ENCODE measurements around the gene LRP2. TPM values are rescaled to one million over a fixed set of nuclear protein-coding genes. Genes with fewer than 3 reads are reported as not detected.
"Not testable (repeated sequence)": the region's sequence is repeated elsewhere in the genome, so short reads cannot be mapped to it uniquely, and the experiment has no call there.

Gene LRP2
- total RNA-seq, 1 experiment from 2014 or later, result not detected

DNA sequence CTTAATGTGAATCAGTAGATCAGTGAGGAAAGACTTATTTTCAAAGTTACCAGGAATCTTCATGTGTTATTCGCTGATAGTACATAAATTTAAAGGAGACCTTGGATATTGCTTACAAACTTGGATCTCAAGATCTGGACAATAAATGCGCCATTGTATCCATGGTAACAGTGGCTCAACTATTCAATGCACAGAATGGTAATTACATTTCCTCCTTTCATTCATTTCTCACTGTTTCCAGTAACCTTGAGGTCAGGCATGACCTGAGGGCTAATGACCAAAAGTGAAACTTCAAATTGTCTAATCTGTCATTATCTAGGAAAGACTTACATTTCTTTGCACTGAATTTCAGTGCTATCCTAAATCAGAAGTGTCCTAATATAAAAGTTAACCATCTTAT is 8.1 kb downstream of the LRP2 start:
- in situ Hi-C loops (cut with HindIII; ENCODE audit: low pct_unique_long_range_greater_than_20kb, low sequenced_read_pairs), result no loop called here

GRCh38 chr2:169351725-169352124 is 10.6 kb downstream of the LRP2 start:
- no peak for DNase-seq (ENCODE audit: low read depth)
- in situ Hi-C loops (cut with HindIII; ENCODE audit: low pct_unique_long_range_greater_than_20kb, low sequenced_read_pairs), result no loop called here

More for the DNA sequence above, 8.1 kb downstream of the LRP2 start:
- no peak for DNase-seq (ENCODE audit: low read depth)

DNA sequence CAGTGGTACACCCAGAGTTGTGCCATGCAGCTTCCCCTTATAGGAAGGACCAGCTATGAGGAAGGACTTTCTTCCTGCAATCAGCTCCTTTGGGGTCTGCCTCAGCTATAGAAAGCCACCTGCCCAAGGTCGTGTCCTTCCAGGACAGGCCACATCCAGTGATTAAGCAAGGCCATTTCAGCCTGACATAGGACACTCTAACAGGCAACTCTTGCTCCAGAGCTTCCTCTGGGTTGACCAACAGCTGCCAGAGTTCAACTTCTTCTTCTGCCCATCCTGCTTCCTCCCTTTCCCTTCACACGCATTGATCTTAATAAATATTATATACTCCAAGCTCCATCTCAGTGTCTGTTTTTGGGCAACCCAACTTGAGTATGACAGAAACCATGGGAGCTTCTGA is 12.8 kb downstream of the LRP2 start:
- in situ Hi-C loops (cut with HindIII; ENCODE audit: low pct_unique_long_range_greater_than_20kb, low sequenced_read_pairs), result no loop called here

DNA sequence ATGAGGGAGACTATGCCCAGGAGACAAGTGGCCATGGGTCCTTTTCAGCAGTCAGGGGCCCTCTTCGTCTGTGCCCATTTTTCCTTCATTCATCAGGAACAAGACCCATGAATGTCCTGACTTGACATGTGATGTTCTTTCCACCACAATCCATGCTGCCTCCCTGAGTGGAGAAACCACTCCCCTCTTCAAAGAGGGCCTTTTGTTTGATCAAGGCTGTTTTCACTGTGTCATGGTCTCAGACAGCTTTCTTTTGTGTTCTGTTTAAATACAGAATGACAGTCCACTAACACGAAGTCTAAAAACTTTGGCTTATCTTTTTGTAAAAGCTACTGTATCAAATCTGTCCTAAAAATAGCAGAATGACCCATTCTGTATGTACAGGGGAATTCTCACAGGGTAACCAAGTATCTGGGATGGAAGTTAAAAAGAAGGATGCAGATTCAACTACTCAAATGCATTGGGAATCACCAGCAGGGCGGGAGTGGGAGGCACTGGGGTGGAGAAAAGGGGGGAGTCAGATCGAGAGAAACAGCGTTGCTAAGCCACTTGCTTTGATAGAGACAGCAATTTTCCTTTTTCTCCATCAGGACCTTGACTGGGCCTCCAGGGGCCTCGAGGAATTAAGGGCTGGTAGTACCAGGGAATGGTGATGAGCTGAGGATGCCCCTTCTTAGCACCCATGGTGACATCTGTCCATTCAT is 13.9 kb downstream of the LRP2 start:
- in situ Hi-C loops (cut with HindIII; ENCODE audit: low pct_unique_long_range_greater_than_20kb, low sequenced_read_pairs), result no loop called here
- no peak for DNase-seq (ENCODE audit: low read depth)

More for the DNA sequence above, 12.8 kb downstream of the LRP2 start:
- DNase-seq (ENCODE audit: low read depth), result no peak

GRCh38 chr2:169345486-169346437 is 16.6 kb downstream of the LRP2 start:
- no peak for DNase-seq (ENCODE audit: low read depth)
- in situ Hi-C loops (cut with HindIII; ENCODE audit: low pct_unique_long_range_greater_than_20kb, low sequenced_read_pairs), result no loop called here

DNA sequence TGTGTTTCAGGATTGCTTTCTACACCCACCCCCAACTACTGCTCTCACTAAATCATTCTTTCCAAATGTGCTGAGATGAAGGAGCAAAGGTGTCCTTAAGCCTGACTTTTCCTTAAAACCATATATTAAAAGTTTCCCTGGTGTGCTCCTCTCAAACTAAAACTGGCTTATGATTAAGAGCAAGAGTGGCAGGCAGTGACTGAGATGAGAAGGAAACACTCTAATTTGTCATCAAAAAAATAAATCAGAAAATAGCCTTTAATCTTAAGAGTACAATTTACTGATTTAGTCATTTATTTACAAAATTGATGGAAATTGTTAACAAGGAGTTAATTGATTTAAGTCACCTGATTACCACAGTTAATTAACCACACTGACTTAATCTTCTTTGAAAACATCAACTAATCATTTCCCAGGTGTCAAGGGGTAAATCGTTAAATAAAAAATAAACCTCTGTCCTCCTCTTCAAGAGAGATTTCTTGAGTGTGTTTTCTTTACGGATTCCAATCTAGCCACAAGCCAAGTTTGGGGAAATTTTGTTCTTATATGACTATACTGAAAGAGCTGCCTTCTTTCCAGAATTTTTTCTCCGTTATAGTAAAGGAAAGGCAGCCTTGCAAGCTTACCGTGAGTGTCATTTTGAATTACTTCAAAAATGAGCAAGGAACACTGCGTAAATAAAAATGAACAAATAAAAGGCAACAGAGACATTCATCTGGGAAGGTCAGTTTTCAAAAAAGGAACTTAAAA is 17.4 kb downstream of the LRP2 start:
- DNase-seq (ENCODE audit: low read depth), result no peak
- in situ Hi-C loops (cut with HindIII; ENCODE audit: low pct_unique_long_range_greater_than_20kb, low sequenced_read_pairs), result no loop called here

DNA sequence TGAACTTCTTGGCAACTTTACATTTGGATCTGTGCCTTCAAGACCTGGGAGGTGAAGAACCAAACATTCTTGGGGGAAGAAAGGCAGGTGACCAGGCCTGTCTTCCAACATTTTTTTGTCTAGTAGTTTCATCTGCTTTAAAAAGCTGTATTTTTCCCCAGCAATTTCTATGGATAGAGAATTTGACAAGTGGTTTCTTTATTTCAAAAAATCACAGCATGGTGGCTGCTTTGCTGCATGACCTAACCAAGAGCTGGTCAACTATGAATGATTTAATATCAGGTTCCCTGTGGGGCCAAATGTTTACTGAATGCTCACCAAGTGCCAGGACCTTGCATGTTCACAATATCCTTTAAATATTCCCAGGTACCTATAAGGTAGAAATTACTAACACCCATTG is 19.1 kb downstream of the LRP2 start:
- in situ Hi-C loops (cut with HindIII; ENCODE audit: low pct_unique_long_range_greater_than_20kb, low sequenced_read_pairs), result no loop called here
- no peak for DNase-seq (ENCODE audit: low read depth)

DNA sequence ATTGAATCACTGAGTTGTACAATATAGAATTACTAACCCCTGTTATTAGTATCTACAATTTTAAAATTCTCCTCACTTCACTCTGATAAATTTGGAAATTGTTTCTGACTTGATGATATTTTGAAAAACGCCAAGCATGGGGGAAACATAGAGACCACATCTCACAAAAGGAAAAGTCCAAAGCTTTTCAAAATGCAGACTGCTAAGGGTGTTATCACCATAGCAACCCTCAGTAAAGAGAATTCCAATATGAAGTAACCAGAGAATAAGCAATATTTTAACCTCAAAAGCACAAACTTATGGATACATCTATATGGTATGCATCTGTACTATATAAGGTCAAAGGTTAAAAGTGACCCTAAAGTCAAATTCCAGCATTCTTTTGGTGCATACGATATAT is 22.7 kb downstream of the LRP2 start:
- in situ Hi-C loops (cut with HindIII; ENCODE audit: low pct_unique_long_range_greater_than_20kb, low sequenced_read_pairs), result no loop called here
- no peak for DNase-seq (ENCODE audit: low read depth)

DNA sequence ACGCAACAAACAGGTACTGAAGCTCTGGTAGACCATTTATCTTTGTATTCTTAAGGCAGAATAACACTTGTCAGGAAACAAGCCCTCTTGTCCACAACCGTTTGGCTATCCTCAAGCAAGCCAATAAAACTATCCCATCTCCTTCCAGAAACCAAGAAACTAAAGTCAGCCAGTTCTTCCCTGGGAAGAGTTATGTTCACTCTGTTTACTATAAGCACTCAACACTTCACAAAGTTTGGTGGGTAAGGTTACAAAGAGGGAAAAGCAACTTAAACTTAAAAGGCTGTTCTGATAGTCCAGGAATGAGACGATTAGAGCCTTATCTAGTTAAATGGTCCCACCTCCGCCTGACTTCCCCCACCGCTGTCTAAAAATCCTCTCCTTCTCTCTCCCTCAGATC is 25.6 kb downstream of the LRP2 start:
- no peak for DNase-seq (ENCODE audit: low read depth)
- in situ Hi-C loops (cut with HindIII; ENCODE audit: low pct_unique_long_range_greater_than_20kb, low sequenced_read_pairs), result no loop called here

GRCh38 chr2:169330555-169331198 is 31.7 kb downstream of the LRP2 start:
- in situ Hi-C loops (cut with HindIII; ENCODE audit: low pct_unique_long_range_greater_than_20kb, low sequenced_read_pairs), result no loop called here
- no peak for DNase-seq (ENCODE audit: low read depth)

DNA sequence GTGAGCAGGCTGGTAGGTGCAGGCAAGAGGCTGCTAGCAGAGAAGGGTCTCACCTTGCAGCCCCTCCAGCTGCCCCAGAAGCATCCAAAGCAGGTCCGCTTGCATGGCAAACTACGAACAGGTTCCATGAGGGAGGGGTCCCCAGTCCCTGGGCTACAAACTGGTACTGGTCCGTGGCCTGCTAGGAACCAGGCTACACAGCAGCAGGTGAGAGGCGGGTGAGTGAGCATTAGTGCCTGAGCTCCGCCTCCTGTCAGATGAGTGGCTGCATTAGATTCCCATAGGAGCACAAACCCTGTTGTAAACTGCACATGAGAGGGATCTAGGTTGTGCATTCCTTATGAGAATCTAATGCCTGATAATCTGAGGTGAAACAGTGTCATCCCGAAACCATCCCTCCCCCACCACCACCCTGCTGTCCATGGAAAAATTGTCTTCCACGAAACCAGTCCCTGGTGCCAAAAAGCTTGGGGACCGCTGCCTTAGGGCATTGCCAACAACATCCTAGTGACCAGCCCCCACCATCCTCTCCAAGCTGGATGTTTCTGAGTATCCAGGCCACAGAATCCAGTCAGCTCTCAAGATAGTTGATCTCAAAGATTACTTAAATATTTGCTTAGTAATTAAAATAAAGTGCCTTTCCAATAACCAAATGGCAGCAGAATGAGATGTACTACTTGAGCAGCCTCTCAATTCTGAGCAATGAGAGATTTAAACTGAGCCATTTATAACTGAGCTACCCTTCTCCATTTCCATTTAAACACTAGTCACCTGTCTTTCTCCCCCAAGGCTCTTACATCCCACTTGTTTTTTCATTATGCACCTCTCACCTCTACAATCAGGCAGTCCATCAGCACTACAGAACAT is 32.4 kb downstream of the LRP2 start:
- in situ Hi-C loops (cut with HindIII; ENCODE audit: low pct_unique_long_range_greater_than_20kb, low sequenced_read_pairs), result no loop called here
- DNase-seq (ENCODE audit: low read depth), result no peak

DNA sequence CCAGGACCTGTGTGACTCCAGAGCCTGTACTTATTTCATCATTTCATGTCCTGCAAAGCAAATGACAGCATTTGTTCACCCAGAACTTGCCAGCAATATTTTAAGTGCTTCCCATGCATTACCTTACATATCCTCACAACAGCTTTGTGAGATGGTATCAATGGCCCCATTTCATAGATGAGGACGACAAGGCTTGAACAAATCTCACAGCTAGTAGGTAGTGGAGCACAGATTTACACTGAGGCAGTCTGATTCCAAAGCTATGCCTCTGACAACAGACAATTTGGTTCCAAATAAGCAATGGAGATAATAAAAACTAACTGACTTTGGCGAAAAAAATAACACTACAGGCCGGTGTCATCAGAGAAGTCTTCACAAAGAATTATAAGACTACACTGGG is 33.5 kb downstream of the LRP2 start:
- DNase-seq (ENCODE audit: low read depth), result no peak
- in situ Hi-C loops (cut with HindIII; ENCODE audit: low pct_unique_long_range_greater_than_20kb, low sequenced_read_pairs), result no loop called here

- in situ Hi-C loops (cut with HindIII; ENCODE audit: low pct_unique_long_range_greater_than_20kb, low sequenced_read_pairs); DNase-seq (ENCODE audit: low read depth): not testable (repeated sequence)
Measured at GRCh38 chr2:169327837-169328236, 34.5 kb downstream of the LRP2 start.

GRCh38 chr2:169325886-169326285 is 36.4 kb downstream of the LRP2 start:
- DNase-seq (ENCODE audit: low read depth); in situ Hi-C loops (cut with HindIII; ENCODE audit: low pct_unique_long_range_greater_than_20kb, low sequenced_read_pairs): not testable (repeated sequence)

GRCh38 chr2:169324581-169325260 is 37.6 kb downstream of the LRP2 start:
- in situ Hi-C loops (cut with HindIII; ENCODE audit: low pct_unique_long_range_greater_than_20kb, low sequenced_read_pairs), result no loop called here
- DNase-seq (ENCODE audit: low read depth), result no peak

- DNase-seq (ENCODE audit: low read depth), result no peak
- in situ Hi-C loops (cut with HindIII; ENCODE audit: low pct_unique_long_range_greater_than_20kb, low sequenced_read_pairs), result no loop called here
Measured at GRCh38 chr2:169323841-169324240, 38.5 kb downstream of the LRP2 start.

DNA sequence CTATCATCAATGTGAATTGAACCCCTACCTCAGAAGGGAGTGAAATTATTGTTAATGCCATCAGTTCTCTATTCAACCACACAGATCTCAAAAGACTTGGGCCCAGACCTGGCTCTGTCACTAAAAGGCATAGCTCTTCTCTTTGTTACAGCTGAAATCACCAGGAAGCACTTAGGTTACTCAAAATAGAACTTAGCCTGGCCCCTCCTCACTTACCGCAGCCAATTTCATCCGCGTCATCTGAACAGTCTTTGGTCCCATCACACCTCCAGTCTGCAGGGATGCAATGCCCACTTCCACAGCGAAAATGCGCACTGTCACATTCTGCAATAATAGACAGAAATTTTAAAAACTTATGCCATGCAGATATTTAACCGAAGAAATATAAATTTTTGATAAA is 41.8 kb downstream of the LRP2 start:
- in situ Hi-C loops (cut with HindIII; ENCODE audit: low pct_unique_long_range_greater_than_20kb, low sequenced_read_pairs), result no loop called here
- no peak for DNase-seq (ENCODE audit: low read depth)
